ENCODE results near the gene JAZF1. TPM values are rescaled to one million over a fixed set of nuclear protein-coding genes. Genes with fewer than 3 reads are reported as not detected.

The JAZF1 gene
- total RNA-seq, 2 donors from 2014 or later = 13.9 to 16.5 TPM

DNA sequence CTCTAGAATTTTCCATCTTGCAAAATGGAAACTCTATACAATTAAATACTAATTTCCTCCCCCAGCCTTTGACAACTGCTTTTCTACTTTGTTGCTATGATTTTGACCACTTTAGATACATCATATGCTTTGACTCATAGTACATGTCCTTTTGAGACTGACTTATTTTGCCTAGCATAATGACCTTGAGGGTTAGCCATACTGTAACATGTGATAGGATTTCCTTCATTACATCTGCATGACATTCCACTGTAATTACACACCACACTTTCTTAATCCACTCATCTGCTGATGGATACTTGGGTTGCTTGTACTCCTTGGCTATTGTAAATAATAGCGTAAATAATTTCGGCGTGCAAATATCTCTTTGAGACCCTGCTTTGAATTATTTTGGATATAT lies 127.7 kb downstream of the JAZF1 start:
- no peaks in the 10 kb centered on the region for H3K27me3 ChIP-seq (replicated peaks; ENCODE audit: insufficient read depth)
- no peak for DNase-seq (ENCODE audit: low spot score)
- no peak overlapping the region for H3K27ac ChIP-seq
- H3K36me3 ChIP-seq = no peaks in the 10 kb centered on the region
- H3K4me3 ChIP-seq = no peak overlapping the region
- no peaks in the 10 kb centered on the region for H3K9me3 ChIP-seq
- ATAC-seq (ENCODE audit: insufficient number of reproducible peaks, low FRiP score, low read depth) = no peak
- TF ChIP-seq, protein P1, sequence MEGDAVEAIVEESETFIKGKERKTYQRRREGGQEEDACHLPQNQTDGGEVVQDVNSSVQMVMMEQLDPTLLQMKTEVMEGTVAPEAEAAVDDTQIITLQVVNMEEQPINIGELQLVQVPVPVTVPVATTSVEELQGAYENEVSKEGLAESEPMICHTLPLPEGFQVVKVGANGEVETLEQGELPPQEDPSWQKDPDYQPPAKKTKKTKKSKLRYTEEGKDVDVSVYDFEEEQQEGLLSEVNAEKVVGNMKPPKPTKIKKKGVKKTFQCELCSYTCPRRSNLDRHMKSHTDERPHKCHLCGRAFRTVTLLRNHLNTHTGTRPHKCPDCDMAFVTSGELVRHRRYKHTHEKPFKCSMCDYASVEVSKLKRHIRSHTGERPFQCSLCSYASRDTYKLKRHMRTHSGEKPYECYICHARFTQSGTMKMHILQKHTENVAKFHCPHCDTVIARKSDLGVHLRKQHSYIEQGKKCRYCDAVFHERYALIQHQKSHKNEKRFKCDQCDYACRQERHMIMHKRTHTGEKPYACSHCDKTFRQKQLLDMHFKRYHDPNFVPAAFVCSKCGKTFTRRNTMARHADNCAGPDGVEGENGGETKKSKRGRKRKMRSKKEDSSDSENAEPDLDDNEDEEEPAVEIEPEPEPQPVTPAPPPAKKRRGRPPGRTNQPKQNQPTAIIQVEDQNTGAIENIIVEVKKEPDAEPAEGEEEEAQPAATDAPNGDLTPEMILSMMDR (IDR thresholded peaks at IDR 0.05) = no peak
- no peaks in the 10 kb centered on the region for H3K4me1 ChIP-seq (ENCODE audit: control insufficient read depth in 1 of 2, low read depth in 2 of 2)

DNA sequence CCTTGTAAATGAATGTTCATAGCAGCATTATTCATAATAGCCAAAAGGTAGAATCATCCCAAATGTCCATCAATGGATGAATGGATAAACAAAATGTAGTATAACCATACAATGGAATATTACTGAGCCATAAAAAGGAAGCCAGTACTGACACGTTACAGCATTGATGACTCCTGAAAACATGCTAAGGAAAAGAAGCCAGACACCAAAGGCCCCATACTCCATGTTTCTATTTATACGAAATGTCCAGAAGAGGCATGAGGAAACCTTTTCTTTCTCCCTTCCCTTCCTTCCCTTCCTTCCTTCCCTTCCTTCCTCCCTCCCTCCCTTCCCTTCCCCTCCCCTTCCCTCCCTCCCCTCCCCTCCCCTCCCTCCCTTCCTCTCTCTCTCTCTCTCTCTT lies 131.9 kb downstream of the JAZF1 start:
- Histone ChIP-seq H3K27me3 (replicated peaks; ENCODE audit: insufficient read depth) (no peaks in the 10 kb centered on the region), H3K9me3 (no peaks in the 10 kb centered on the region), H3K4me3 (no peak overlapping the region), H3K36me3 (no peaks in the 10 kb centered on the region), H3K27ac (no peak overlapping the region), H3K4me1 (ENCODE audit: control insufficient read depth in 1 of 2, low read depth in 2 of 2) (peaks cover 0 to 7% of the 10 kb centered on the region in 2 donors)
- ATAC-seq (ENCODE audit: insufficient number of reproducible peaks, low FRiP score, low read depth) (no peak), DNase-seq (ENCODE audit: low spot score) (no peak)
- TF ChIP-seq, protein P1 (IDR thresholded peaks at IDR 0.05) = no peak

DNA sequence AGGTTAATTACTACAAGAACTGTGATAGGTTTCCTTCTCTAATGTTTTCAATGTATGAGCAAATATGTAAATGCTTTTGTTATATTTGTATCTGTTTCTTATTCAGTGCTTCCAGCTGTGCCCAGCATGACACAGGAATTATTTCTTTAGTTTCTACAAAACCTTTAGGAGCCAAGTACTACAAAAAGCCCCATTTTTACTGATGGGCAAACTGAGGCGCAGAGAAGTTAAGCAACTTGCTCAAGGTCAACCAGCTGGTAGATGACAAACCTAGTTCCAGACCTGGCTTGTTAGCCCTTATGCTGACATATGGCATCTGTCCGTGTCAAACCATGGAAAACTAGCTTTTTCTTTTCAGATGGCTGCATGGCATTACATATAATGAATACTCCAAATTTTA lies 134.6 kb downstream of the JAZF1 start:
- Histone ChIP-seq H3K27ac (no peak overlapping the region), H3K9me3 (no peaks in the 10 kb centered on the region), H3K36me3 (no peaks in the 10 kb centered on the region), H3K4me3 (no peak overlapping the region), H3K4me1 (ENCODE audit: control insufficient read depth in 1 of 2, low read depth in 2 of 2) (peaks cover 0 to 7% of the 10 kb centered on the region in 2 donors), H3K27me3 (replicated peaks; ENCODE audit: insufficient read depth) (no peaks in the 10 kb centered on the region)
- DNase-seq (ENCODE audit: low spot score) (no peak), ATAC-seq (ENCODE audit: insufficient number of reproducible peaks, low FRiP score, low read depth) (no peak)
- TF ChIP-seq, protein P1 (IDR thresholded peaks at IDR 0.05) = no peak

DNA sequence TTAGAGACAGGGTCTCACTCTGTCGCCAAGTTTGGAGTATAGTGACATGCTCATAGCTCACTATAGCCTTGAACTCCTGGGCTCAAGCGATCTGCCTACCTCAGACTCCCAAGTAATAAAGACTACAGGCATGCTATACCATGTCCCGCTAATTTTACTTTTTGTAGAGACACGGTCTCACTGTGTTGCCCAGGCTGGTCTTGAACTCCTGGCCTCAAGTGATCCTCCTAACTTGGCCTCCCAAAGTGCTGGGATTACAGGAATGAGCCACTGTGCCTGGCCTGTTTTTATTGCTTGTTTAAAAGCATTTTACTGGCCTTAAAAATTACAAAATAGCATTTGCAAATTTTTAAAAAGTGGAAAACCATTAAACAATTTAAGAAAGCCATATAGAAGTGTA lies 135.0 kb downstream of the JAZF1 start:
- TF ChIP-seq, protein P1 (IDR thresholded peaks at IDR 0.05) = no peak
- Histone ChIP-seq H3K4me1 (ENCODE audit: control insufficient read depth in 1 of 2, low read depth in 2 of 2) (peaks cover 0 to 7% of the 10 kb centered on the region in 2 donors), H3K27me3 (replicated peaks; ENCODE audit: insufficient read depth) (no peaks in the 10 kb centered on the region), H3K27ac (no peak overlapping the region), H3K9me3 (no peaks in the 10 kb centered on the region), H3K36me3 (no peaks in the 10 kb centered on the region), H3K4me3 (no peak overlapping the region)
- ATAC-seq (ENCODE audit: insufficient number of reproducible peaks, low FRiP score, low read depth) (no peak), DNase-seq (ENCODE audit: low spot score) (no peak)

DNA sequence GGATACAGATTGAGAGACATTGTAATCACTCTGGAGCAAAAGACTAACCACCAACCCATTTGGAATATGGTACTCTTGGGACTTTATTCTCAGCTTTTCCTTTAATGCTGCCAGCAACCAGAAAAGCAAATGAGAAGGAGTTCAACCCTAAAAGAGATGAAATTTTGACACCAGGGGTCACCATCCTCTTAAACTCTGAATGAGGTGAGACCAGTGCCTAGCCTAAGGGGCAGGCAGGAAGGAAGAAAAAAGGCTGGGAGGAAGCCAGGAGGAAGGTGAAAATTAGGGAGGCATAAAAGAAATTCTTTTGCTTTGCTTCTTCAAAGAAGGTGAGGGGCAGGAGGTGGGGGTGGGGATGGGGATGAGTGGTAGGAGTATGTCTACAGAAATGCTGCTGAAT lies 135.8 kb downstream of the JAZF1 start:
- TF ChIP-seq, protein P1 (IDR thresholded peaks at IDR 0.05) = no peak
- H3K27me3 ChIP-seq (replicated peaks; ENCODE audit: insufficient read depth) = no peaks in the 10 kb centered on the region
- peaks cover 0 to 7% of the 10 kb centered on the region in 2 donors for H3K4me1 ChIP-seq (ENCODE audit: control insufficient read depth in 1 of 2, low read depth in 2 of 2)
- no peaks in the 10 kb centered on the region for H3K36me3 ChIP-seq
- no peak overlapping the region for H3K27ac ChIP-seq
- no peaks in the 10 kb centered on the region for H3K9me3 ChIP-seq
- ATAC-seq (ENCODE audit: insufficient number of reproducible peaks, low FRiP score, low read depth) (no peak), DNase-seq (ENCODE audit: low spot score) (no peak)
- H3K4me3 ChIP-seq = no peak overlapping the region
